MM.1S (cell line): ENCODE results near the gene GNAT2.

ENCODE experiments used
- DNase-seq: peaks from one replicate; pipeline ENCODE4 v3.0.0-alpha.2; 2015
- H2AFZ ChIP-seq: fragments of 300-600 bp; sonication (generic); 2 replicates; pipeline ENCODE4 v1.6.0; 2016; ENCODE audit warnings: antibody characterized with exemption, low read length
- H3F3A ChIP-seq: fragments of 300-600 bp; sonication (generic); 2 replicates; pipeline ENCODE4 v1.6.1; 2016; ENCODE audit warnings: mild to moderate bottlenecking, antibody characterized with exemption, low read length, moderate library complexity, mixed read lengths; ENCODE audit not compliant: insufficient read depth
- H3K27ac ChIP-seq: fragments of 300-600 bp; sonication (generic); 2 replicates; pipeline ENCODE4 v1.5.1; 2016; ENCODE audit warnings: mild to moderate bottlenecking, low read length
- H3K27me3 ChIP-seq: fragments of 300-600 bp; sonication (generic); replicated peaks from 2 replicates; pipeline ENCODE4 v1.6.0; 2016; ENCODE audit warnings: low read length; ENCODE audit not compliant: insufficient read depth
- H3K36me3 ChIP-seq: fragments of 300-600 bp; sonication (generic); replicated peaks from 2 replicates; pipeline ENCODE4 v1.6.1; 2016; ENCODE audit warnings: mild to moderate bottlenecking, low read length, mixed read lengths; ENCODE audit not compliant: insufficient read depth
- H3K4me1 ChIP-seq: fragments of 300-600 bp; sonication (generic); 2 replicates; pipeline ENCODE4 v1.6.1; 2016; ENCODE audit warnings: low read length, mixed read lengths
- H3K4me2 ChIP-seq: fragments of 300-600 bp; sonication (generic); 2 replicates; pipeline ENCODE4 v1.6.0; 2016; ENCODE audit warnings: low read depth, low read length
- H3K4me3 ChIP-seq: fragments of 300-600 bp; sonication (generic); 2 replicates; pipeline ENCODE4 v1.5.1; 2016; ENCODE audit warnings: low read length, mixed read lengths
- H3K79me2 ChIP-seq: fragments of 300-600 bp; sonication (generic); 2 replicates; pipeline ENCODE4 v1.6.1; 2016; ENCODE audit warnings: mixed run types, low read length, mixed read lengths
- H3K9ac ChIP-seq: fragments of 300-600 bp; sonication (generic); 2 replicates; pipeline ENCODE4 v1.6.1; 2016; ENCODE audit warnings: low read length, mixed read lengths
- H3K9me2 ChIP-seq: fragments of 300-600 bp; sonication (generic); replicated peaks from 2 replicates; pipeline ENCODE4 v1.6.1; 2016; ENCODE audit warnings: mild to moderate bottlenecking, low read length, mixed read lengths; ENCODE audit not compliant: insufficient read depth
- H3K9me3 ChIP-seq: fragments of 300-600 bp; sonication (generic); replicated peaks from 2 replicates; pipeline ENCODE4 v1.6.1; 2016; ENCODE audit warnings: mild to moderate bottlenecking, low read length, mixed read lengths; ENCODE audit not compliant: insufficient read depth
- H4K20me1 ChIP-seq: fragments of 300-600 bp; sonication (generic); 2 replicates; pipeline ENCODE4 v1.6.1; 2016; ENCODE audit warnings: mild to moderate bottlenecking, low read length, moderate library complexity, mixed read lengths; ENCODE audit not compliant: insufficient read depth
- CTCF ChIP-seq: fragments of 300-600 bp; sonication (generic); IDR thresholded peaks from 2 replicates; pipeline ENCODE4 v1.5.1; 2016; ENCODE audit warnings: antibody characterized with exemption, low read length, mixed read lengths
- EZH2 ChIP-seq: fragments of 300-600 bp; sonication (generic); optimal IDR thresholded peaks from 2 replicates; pipeline ENCODE3; 2017; ENCODE audit warnings: low read depth, mild to moderate bottlenecking, antibody characterized with exemption, low read length, mixed read lengths
- EZH2phosphoT487 ChIP-seq: fragments of 300-600 bp; sonication (generic); IDR thresholded peaks from 2 replicates; pipeline ENCODE4 v1.6.1; 2018; ENCODE audit warnings: antibody characterized with exemption, low read length

GNAT2 gene

DNA sequence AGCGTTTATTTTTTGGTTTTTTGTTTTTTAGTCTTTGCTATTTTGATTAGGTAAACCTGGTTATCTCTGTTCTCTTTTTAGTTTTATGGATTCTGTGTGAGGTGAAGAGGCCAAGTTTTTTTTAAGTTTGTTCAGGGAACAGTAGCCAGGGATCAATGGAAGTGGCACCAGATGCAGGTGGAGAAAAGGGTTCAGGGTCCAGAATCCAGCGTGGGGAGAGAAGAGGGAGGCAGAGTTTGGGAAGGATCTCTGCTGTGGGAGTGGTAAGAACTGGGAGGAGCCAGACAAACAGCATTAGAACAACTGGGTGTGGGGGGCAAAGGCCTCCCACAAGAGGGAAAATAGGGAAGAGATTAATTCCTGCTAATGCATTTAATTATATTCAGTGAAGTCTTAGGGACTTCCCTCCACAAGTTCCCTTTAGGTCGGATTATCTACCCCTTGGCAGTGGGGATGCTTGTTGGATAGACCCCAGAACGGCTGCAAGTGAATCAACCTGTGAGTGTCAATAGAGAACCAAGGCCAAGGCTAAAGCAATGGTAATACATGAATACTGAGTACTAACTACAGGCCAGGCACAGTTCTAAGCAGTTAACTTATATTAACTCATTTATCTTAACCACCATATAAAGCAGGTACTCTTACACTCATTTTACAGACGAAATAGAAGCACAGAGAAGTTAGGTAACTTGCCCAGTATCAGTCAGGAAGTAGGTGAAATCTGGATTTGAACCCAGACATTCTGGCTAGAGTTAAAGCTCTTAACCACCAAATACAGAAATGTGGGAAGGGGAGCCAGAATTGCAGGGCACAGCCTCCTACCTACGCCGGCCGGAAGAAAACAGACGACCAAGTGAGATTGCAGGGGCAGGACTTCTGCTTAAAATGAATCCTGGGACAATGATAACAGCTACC lies 498 bp downstream of the GNAT2 start:
- DNase-seq, result peak; percentile 10
- Histone ChIP-seq H3K9me2 (no peaks in the 10 kb centered on the region), H3K4me2 (peak overlapping the region; percentile 90), H3K9me3 (no peaks in the 10 kb centered on the region), H3K4me1 (peaks cover 7% of the 10 kb centered on the region), H3K27ac (peak overlapping the region; percentile 58; the same call in 1 of the 2 replicates), H3K27me3 (no peaks in the 10 kb centered on the region), H4K20me1 (no peaks in the 10 kb centered on the region), H3K9ac (peak overlapping the region; percentile 83), H3K4me3 (peak overlapping the region; percentile 86), H3K36me3 (no peaks in the 10 kb centered on the region), H3F3A (no peaks in the 10 kb centered on the region), H3K79me2 (peaks cover 29% of the 10 kb centered on the region), H2AFZ (peak overlapping the region; percentile 84)
- no peak for TF ChIP-seq EZH2phosphoT487
- no peak for TF ChIP-seq EZH2
- no peak for TF ChIP-seq CTCF

DNA sequence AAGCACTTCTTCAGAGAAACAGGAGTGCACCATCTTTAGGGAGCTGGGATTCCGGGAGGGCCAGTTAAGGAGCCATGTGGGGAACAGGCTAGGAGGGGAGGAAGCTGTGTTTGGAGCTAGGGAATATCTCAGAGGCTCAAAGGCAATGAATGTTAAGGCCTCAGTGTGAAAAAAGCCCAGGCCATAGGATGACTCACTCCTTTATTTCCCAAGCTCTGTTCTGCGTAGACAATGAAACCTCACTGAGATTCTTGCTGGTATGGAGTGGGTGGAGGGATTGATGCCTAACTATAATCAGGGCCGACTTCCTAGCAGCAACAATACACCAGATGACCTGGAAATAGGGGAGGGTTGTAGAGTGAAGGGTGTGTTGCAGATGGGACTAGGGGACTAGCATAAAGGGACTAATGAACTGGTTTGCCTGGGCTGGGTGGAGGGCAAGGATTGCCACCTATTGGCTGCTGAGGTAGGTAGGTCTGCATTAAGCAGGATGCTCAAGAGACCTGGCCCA lies 2.1 kb downstream of the GNAT2 start:
- no peak overlapping the region for H3K4me2 ChIP-seq
- H3K36me3 ChIP-seq, result no peaks in the 10 kb centered on the region
- no peaks in the 10 kb centered on the region for H3K9me2 ChIP-seq
- H3K9me3 ChIP-seq, result no peaks in the 10 kb centered on the region
- no peaks in the 10 kb centered on the region for H3K27me3 ChIP-seq
- H3K79me2 ChIP-seq, result peaks cover 19% of the 10 kb centered on the region
- H3K4me1 ChIP-seq, result peaks cover 7% of the 10 kb centered on the region
- H2AFZ ChIP-seq, result no peak overlapping the region
- H3F3A ChIP-seq, result no peaks in the 10 kb centered on the region
- TF ChIP-seq CTCF (no peak), EZH2 (no peak), EZH2phosphoT487 (no peak)
- H4K20me1 ChIP-seq, result no peaks in the 10 kb centered on the region
- DNase-seq, result no peak
- H3K4me3 ChIP-seq, result no peak overlapping the region
- H3K9ac ChIP-seq, result no peak overlapping the region
- no peak overlapping the region for H3K27ac ChIP-seq

- Histone ChIP-seq H3K9ac (no peak overlapping the region), H3K27ac (no peak overlapping the region), H3K4me1 (peaks cover 7% of the 10 kb centered on the region), H3K36me3 (no peaks in the 10 kb centered on the region), H3K9me2 (no peaks in the 10 kb centered on the region), H3K4me3 (no peak overlapping the region), H4K20me1 (no peaks in the 10 kb centered on the region), H2AFZ (no peak overlapping the region), H3K9me3 (no peaks in the 10 kb centered on the region), H3K79me2 (peaks cover 10% of the 10 kb centered on the region), H3K4me2 (no peak overlapping the region), H3K27me3 (no peaks in the 10 kb centered on the region), H3F3A (no peaks in the 10 kb centered on the region)
- TF ChIP-seq EZH2phosphoT487, result no peak
- DNase-seq, result no peak
Observed at GRCh38 chr1:109616391-109616790, 3.0 kb downstream of the GNAT2 start.

- no peak for DNase-seq
- H2AFZ ChIP-seq, result no peak overlapping the region
- H3K9me3 ChIP-seq, result no peaks in the 10 kb centered on the region
- no peaks in the 10 kb centered on the region for H3F3A ChIP-seq
- H3K4me3 ChIP-seq, result no peak overlapping the region
- no peaks in the 10 kb centered on the region for H4K20me1 ChIP-seq
- no peak overlapping the region for H3K27ac ChIP-seq
- peaks cover 9% of the 10 kb centered on the region for H3K79me2 ChIP-seq
- no peak overlapping the region for H3K4me2 ChIP-seq
- no peaks in the 10 kb centered on the region for H3K9me2 ChIP-seq
- no peak overlapping the region for H3K9ac ChIP-seq
- no peaks in the 10 kb centered on the region for H3K27me3 ChIP-seq
- peaks cover 7% of the 10 kb centered on the region for H3K4me1 ChIP-seq
- H3K36me3 ChIP-seq, result no peaks in the 10 kb centered on the region
- TF ChIP-seq CTCF (no peak), EZH2 (no peak), EZH2phosphoT487 (no peak)
Observed at GRCh38 chr1:109615879-109616278, 3.5 kb downstream of the GNAT2 start.
